Left hindlimb (tissue), 1 donor: ENCODE results near the gene RAPGEF1.
"Not testable (repeated sequence)": the region's sequence is repeated elsewhere in the genome, so short reads cannot be mapped to it uniquely, and the experiment has no call there.

ENCODE experiments used
- DNase-seq: peaks from one replicate; pipeline ENCODE4 v3.0.0-alpha.2; 2018

The RAPGEF1 gene, protein sequence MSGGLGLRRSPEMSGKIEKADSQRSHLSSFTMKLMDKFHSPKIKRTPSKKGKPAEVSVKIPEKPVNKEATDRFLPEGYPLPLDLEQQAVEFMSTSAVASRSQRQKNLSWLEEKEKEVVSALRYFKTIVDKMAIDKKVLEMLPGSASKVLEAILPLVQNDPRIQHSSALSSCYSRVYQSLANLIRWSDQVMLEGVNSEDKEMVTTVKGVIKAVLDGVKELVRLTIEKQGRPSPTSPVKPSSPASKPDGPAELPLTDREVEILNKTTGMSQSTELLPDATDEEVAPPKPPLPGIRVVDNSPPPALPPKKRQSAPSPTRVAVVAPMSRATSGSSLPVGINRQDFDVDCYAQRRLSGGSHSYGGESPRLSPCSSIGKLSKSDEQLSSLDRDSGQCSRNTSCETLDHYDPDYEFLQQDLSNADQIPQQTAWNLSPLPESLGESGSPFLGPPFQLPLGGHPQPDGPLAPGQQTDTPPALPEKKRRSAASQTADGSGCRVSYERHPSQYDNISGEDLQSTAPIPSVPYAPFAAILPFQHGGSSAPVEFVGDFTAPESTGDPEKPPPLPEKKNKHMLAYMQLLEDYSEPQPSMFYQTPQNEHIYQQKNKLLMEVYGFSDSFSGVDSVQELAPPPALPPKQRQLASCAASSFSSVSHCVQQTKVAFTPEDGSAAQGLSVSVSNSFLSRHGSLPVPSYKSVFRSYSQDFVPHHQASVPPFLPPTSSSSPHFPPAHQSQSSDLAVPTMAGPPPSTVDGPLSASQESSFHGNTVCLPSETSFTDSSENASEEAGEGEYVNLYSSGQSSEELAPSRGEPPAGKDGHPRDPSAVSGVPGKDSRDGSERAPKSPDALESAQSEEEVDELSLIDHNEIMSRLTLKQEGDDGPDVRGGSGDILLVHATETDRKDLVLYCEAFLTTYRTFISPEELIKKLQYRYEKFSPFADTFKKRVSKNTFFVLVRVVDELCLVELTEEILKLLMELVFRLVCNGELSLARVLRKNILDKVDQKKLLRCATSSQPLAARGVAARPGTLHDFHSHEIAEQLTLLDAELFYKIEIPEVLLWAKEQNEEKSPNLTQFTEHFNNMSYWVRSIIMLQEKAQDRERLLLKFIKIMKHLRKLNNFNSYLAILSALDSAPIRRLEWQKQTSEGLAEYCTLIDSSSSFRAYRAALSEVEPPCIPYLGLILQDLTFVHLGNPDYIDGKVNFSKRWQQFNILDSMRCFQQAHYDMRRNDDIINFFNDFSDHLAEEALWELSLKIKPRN (N-terminal part only)

DNA sequence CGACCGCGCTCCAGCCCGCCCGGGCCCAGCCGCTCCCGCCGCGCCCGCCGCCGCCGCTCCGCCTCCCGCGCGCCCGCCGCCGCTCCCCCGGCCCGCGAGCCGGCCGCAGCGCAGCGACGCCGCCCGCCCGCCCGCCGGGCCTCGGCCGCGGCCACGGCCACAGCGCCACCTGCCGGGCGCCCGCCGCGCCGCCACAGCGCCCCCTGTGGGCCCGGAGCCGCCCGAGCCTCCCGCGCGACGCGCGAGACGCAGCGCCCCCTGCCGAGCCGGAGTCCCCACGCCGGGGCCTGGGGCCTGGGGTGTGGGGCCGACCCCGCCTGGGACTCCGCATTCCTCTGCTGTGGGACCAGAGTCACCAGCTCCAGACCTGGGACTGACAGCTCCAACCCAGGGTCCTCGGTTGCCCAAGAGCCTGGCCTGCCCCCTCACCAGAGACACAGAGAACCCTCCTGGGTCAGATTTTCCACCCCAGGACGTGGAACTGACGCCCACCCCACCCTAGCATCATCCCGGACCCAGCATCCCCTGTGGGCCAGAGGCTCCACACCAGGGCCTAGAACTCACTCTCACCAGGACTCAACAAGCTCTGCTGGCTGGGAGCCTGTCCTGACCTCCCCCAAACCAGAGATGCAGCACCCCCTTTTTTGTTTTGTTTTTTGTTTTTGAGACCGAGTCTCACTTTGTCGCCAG lies at the start of gene RAPGEF1:
Gene RAPGEF1 (minus strand): TSS at position 118 of the 690 bp plus-strand sequence. CDS start 246 bp downstream, outside the sequence.
- peak; percentile 59 for DNase-seq

DNA sequence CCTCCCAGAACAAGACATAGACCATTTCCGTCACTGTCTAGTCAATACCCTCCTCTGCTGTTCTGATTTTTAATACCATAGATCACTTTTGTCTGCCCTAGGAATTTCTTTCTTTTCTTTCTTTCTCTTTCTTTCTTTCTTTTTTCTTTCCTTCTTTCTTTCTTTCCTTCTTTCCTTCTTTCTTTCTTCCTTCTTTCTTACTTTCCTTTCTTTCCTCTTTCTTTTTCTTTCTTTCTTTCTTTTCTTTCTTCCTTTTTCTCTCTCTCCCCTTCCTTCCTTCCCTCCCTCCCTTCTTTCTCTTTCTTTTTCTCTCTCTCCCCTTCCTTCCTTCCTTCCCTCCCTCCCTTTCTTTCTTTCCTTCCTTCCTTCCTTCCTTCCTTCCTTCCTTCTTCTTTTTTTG lies 49.0 kb upstream of the RAPGEF1 start:
- DNase-seq: no peak

DNA sequence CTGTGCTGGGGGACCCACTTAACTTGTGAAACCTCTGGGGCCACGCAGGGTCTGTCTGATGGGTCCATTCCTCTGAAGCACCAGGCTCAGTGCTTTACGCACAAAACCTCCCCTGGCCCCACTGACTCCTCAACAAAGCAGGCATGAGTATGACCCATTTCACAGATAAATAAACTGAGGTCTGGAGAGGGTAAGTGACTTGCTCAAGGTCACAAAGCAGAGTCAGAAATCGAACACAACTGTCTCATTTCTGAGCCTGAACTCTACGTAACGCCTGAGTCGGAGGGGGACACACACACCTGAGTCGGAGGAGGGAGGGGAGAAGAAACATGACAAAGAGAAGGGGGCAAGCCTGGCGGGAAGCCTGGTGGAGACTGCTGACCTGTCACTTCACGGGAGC lies 48.0 kb upstream of the RAPGEF1 start:
- no peak for DNase-seq

DNA sequence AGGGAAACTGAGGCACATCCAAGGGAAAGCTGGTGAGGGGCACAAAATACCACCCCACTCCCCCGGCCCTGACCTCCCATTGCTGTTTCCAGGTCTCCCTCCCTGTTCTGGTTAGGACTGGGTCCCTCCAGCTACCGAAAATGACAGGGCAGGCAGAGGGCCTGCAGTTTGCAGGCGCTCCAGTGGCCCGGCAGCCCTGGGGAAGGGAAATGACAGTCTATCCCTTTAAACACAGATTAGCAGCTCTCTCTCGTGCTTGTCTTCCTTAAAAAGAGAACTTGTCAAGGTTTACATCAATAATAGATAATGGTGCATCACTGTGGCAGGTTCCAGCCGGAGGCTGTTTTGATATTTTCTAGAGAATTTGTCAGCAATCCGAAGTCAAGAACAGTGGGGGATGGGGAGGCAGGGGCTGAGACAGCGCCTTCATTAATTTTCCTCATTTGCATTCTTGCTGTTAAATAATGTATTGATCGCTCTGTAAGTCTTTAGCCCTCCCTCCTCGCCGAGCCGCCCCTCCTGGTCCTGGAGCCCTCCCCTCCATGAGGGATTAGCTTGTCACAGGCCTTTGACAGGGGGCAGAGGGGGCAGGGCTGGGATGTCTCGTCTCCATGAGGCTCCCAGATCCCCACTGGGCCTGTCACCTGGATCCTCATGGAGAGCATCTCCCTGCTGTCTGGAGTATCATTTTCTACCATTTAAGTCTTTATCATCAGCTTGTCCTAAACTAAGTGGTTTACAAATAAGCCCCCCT lies 45.0 kb upstream of the RAPGEF1 start:
- no peak for DNase-seq

DNA sequence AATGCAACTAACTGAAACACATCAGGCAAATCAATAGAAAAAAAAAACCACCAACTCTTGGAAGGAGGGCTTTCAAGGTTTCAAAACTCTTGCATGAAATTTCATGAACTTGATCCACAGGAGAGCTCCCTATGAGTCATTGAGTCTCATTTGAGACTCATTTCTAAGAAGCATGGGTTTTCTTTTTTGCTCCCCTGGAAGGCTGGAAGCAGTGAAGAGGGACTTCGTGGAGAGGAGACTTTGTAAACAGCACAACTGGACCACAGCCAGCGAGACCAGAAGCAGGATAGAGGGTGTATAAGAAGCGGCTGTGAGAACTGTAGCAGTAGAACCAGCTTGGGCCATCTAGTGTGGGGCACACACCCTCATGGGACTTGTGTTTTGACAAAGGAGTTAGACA lies 41.2 kb upstream of the RAPGEF1 start:
- DNase-seq: no peak

DNA sequence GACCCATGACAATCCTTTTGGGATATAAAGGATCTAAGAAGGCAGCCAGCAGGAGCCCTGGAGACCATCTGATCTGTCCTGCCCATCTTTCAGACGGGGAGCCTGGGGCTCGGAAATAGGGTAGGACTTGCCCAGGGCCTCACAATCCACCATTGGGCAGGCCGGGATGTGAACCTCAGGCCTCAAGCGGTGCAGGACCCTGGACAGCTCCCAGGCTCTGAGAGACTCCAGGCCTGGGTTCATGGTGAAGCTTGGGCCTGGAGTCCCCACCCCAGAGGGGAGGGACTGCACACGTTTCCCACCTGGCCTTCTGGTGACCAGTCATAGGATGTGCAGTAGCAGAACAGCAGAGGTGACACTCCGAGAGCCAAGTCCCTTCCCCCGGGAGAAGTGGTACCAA lies 36.6 kb upstream of the RAPGEF1 start:
- no peak for DNase-seq

DNA sequence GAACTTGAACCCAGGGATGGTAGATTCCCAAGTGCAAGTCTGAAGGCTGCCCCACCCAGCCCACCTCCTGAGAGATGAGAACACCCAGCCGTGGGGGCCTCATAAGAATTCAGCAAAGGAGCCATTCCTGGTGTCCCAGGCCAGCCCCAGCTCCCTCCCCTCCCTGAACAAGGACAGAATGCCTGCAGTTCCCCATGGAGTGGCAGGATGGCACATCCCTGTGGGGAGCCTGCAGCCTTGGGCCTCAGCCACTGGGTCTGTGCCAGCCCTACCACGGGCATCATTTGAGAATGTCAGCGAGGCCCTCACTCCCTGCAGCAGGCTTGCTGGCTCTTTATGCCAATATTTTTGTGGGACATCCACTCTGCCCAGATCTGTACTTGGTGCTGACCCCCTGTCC lies 36.2 kb upstream of the RAPGEF1 start:
- DNase-seq: no peak

DNA sequence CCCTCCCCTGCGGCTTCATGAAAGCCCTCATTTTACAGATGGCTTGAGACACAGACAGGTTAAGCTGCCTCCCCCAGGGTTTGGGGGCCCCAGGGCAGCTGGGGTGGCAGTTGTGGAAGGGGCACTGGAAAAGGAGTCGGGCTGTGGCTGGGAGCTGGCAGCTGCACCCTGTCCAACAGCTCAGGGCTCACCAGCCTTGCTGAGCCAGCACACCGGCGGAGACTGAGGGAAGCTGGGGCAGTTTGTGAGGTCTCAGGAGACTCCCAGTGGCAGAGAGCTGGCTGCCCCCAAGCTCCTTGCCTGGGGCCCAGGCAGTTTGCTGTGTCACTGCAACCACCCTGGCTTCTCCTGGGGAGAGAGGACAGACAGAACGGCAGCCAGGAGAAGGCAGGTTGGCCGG lies 34.8 kb upstream of the RAPGEF1 start:
- no peak for DNase-seq

DNA sequence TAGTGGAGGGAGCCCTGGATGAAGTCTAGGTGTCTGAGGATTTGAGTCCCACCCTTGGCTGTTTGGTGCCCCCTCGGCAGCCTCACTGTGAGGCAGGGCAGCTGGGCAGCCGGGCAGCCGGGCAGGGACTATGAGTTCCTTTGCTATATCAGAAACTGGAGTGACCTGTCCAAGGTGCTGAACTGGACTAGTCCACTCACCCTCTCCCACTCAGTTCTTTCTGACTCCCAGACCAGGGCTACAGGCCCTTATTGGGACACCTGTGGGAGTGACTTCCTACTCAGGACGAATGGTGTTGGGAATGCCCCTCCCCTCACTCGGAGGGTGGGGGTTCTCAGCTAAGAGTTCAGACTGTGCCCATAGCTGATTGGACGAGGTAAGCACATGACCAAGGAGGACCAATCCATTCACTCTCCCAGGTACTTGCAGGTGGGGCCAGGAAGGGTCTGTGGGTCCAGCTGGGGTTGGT lies 34.1 kb upstream of the RAPGEF1 start:
- peak; percentile 62 for DNase-seq

DNA sequence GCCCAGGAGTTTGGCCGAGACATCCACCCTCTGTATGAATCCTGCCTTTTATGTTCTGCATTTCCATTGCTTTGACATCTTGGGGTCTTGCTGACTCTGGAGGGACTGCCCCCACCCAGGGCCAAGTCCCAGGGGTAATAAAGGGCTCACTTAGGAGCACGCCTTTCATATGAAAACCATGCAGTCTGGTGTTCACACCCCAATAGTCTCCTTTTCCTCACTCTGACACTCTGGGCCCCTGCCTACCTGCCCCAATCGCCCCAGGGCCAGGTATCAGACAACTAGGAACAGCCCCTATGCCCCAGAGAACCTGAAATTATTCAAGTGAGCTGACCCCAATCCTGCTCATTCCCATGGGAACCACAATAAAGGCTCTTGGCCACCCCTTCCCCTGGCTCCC lies 33.1 kb upstream of the RAPGEF1 start:
- DNase-seq: no peak

DNA sequence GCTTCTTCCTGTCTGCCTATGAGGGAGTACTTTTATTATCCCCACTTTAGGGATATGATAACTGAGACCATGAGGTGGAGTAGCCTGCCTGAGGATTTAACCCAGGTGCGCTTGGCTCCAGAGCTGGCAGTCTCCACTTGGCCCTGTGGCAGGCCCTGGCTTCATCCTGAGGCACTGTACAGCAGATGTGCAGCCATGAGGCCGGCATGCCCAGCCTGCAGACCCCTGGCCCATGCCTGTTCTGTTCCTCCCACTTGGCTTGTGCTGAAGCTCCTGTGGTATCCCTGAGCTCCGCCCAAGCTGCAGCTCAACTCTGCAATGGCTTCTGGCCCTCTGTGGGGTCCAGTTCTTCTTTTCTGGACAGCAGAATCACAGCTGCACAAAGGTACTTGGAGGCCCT lies 31.8 kb upstream of the RAPGEF1 start:
- no peak for DNase-seq

DNA sequence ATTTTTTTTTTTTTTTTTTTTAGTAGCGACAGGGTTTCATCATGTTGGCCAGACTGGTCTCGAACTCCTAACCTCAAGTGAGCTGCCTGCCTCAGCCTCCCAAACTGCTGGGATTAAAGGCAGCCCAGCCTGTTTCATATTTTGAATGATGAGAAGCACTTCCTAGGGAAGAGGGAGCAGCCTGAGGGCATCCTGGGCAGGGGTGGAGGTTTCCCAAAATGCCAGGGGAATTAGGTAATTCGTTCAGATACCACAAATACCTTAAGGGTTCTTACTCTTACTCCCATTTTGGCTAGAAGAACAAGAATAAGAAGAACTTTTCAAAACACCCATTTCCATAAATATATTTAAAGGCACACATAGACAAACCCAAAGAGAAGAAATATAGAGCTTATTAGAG lies 29.5 kb upstream of the RAPGEF1 start:
- DNase-seq: no peak

DNA sequence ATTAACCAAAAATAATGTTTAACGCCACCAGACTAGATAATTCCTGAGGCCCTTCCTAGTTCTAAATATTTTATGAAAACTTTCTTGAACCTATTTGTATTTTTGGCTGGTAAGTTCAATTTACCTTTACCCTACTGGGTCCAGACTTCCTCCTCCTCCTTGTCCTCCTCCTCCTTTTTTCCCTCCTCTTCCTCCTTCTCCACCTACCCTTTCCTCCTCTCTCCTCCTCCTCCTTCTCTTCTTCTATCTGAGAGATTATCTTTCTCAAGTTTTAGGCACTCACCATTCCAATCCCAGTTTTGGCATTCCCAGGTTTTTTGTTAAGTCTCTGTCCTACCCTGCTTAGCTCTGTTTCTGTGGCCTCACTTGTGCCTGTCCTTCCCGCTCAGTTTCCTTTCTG lies 24.7 kb upstream of the RAPGEF1 start:
- DNase-seq: no peak

DNA sequence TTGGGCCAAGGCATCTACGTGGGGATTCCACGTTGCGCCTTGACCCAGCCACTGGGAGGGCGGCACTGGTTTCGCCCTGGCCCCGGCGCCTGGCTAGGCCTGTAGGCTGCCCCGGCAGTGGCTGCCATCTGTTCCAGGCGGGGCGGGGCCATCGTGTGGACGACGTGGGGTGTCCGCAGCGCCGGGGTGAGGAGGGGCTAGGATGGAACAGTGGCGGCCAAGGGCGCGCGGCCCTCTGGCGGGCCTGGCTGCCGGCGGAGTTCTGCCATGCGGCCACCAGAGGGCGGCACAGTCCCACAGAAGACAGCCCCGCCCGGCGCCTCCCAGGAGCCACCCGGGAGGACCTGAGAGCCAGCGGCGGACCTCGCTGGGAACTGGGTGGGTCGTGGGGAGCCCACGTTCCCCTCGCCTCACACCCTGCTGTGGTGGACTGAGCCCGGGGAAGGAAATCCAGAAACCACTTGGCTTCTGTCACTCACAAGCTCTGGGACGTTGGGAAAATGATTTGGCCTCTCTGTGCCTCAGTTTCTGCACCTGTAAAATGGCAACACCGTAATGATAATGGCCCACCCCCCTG lies 22.6 kb upstream of the RAPGEF1 start:
- DNase-seq: peak; percentile 67

DNA sequence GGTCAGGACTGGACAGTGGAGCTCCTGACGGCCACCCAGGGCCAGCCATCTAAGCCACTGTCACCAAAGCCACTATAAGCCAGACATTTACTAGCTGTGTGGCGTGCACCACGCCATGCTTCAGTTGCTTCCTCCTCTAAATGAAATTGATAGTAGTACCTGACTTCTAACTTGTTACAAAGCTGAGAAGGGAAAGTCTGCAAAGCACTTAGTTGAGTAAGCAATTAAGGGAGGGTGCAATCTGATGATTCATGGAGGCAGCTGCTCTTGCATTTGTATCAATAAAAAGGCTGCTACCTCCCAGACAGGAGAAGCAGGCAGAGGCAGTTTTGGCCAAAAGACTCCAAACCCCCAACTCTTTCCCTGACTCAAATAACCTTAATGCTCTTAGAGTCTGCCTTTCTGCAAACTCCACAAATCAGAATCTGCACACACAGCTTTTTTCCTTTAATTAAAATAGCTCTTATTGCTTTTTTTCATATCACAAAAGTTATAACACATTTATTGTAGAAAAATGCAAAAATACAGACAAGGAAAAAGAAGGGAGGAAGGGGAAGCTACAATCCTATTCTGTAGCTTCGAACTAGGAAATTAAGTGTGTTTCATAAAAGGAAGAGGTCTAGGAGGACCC lies 19.3 kb upstream of the RAPGEF1 start:
- DNase-seq: no peak

DNA sequence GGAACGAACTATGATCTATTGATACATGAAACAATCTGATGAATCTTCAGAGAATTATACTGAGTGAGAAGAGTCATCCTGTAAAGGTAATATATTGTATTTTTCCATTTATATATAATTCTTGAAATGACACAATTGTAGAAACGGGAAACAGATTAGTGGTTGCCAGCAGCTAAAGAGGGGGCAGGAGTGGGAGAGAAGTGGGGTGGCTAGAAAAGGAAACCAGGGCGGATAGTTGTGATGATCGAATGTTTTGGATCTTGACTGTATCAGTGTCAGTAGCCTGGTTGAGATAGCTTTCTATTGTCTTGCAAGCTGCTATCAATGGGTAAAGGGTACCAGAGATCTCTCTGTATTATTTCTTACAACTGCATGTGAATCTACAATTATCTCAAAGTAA lies 17.7 kb upstream of the RAPGEF1 start:
- no peak for DNase-seq

DNA sequence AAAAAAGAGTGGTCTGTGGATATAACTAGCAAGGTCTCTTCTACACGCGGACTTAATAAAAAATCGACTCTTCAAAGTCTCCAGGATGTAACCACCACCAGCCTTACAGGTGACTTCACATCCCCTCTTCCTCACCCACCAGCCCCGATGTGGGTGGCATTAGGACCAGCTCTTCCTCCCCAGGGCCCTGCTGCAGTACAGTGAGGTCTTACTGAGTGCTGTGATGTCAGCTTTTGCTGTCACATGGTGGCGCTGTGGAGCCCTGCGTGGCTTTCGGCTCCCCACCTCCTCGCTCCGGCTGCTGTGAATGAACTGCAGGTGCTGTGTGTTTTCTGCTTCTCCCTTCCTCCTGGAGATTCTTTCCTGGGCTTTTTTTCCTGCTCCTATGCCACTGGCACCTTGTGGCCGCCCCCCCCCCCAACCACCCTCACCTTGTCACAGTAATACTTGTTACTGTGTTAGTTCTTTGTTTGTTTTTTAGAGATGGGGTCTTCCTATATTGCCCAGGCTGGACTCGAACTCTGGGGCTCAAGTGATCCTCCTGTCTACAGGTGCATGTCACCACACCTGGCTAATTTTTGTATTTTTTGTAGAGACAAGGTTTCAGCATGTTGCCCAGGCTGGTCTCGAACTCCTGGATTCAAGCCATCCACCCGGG lies 15.8 kb upstream of the RAPGEF1 start:
- DNase-seq: peak; percentile 77

DNA sequence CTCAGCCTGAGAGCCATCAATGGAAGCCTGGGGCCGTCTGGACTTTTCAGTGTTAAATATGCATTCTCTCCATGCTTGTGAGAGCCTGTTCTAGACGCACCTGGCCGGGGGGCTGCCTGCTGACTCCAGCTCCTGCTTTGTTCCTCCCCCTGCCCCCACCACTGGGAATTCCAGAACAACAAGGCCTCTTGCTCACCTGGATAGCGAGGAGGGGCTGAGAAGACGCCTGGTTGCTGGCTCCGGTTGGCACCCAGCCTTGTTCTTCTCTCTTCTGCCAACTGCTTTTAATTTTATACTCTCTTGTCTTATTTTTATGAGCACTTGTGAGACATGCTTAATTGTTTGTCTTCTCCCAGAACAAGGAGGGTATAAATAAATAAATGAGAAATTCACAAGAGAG lies 15.0 kb upstream of the RAPGEF1 start:
- no peak for DNase-seq

DNA sequence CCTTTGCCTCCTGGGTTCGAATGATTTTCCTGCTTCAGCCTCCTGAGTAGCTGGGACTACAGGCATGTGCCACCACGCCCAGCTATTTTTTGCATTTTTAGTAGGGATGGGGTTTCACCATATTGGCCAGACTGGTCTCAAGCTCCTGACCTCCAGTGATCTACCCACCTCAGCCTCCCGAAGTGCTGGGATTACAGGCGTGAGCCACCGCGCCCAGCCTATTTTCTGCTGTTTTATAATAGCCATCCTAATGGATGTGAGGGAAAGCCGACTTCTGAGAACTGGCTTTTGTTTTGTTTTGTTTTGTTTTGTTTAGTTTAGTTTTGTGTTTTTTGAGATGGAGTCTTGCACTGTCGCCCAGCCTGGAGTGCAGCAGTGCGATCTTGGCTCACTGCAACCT lies 13.9 kb upstream of the RAPGEF1 start:
- not testable (repeated sequence) for DNase-seq

DNA sequence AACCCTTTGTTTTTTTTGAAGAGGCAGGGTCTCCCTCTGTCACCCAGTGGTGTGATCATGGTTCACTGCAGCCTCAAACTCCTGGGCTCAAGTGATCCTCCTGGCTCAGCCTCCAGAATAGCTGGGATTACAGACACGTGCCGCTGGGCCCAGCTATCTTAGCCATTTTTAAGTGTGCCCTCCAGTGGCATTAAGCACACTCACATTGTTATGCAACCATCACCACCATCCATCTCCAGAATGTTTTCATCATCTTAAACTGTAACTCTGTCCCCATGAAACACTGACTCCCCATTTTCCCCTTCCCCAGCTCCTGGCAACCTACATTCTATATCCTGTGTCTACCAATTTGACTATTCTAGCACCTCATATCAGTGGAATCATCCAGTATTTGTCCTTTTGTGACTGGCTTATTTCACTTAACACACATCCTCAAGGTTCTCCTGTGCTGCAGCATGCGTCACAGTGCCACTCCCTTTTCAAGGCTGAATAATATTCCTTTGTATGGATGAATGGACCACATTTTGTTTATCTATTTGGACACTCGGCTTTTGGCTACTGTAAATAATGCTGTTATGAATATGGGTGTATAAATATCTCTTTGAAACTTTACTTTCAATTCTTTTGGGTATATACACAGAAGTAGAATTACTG lies 12.5 kb upstream of the RAPGEF1 start:
- no peak for DNase-seq
